ENCODE results near the gene MVB12B.

Gene MVB12B

GRCh38 chr9:126331964-126332748, 5.5 kb downstream of the MVB12B start:
- no peak for DNase-seq

- DNase-seq, result no peak
Observed at GRCh38 chr9:126334721-126335621, 8.3 kb downstream of the MVB12B start.

- no peak for DNase-seq
Observed at GRCh38 chr9:126335837-126336735, 9.5 kb downstream of the MVB12B start.

- DNase-seq, result no peak
Observed at GRCh38 chr9:126336736-126337325, 10.2 kb downstream of the MVB12B start.

GRCh38 chr9:126337729-126338372, 11.2 kb downstream of the MVB12B start:
- no peak for DNase-seq

GRCh38 chr9:126338945-126339344, 12.3 kb downstream of the MVB12B start:
- no peak for DNase-seq

GRCh38 chr9:126341426-126341825, 14.8 kb downstream of the MVB12B start:
- DNase-seq, result no peak

GRCh38 chr9:126341902-126342301, 15.3 kb downstream of the MVB12B start:
- DNase-seq, result no peak

GRCh38 chr9:126342621-126343031, 16.0 kb downstream of the MVB12B start:
- DNase-seq, result no peak

GRCh38 chr9:126343271-126343700, 16.7 kb downstream of the MVB12B start:
- DNase-seq, result no peak

GRCh38 chr9:126346031-126346430, 19.4 kb downstream of the MVB12B start:
- no peak for DNase-seq

GRCh38 chr9:126347093-126347492, 20.5 kb downstream of the MVB12B start:
- DNase-seq, result no peak

GRCh38 chr9:126347911-126348760, 21.5 kb downstream of the MVB12B start:
- no peak for DNase-seq

GRCh38 chr9:126348911-126349550, 22.4 kb downstream of the MVB12B start:
- no peak for DNase-seq

GRCh38 chr9:126354887-126355770, 28.5 kb downstream of the MVB12B start:
- DNase-seq, result no peak

GRCh38 chr9:126357074-126357473, 30.4 kb downstream of the MVB12B start:
- no peak for DNase-seq

GRCh38 chr9:126360073-126360472, 33.4 kb downstream of the MVB12B start:
- no peak for DNase-seq

- DNase-seq, result no peak
Observed at GRCh38 chr9:126361810-126362238, 35.2 kb downstream of the MVB12B start.

- no peak for DNase-seq
Observed at GRCh38 chr9:126363250-126363649, 36.6 kb downstream of the MVB12B start.
